NCI-H1105 (cell line): ENCODE measurements around the gene ZNF200.

Experiments
- DNase-seq: peaks from one replicate; lab custom pipeline; 2025; lab: John Stamatoyannopoulos, UW

ZNF200 gene

DNA sequence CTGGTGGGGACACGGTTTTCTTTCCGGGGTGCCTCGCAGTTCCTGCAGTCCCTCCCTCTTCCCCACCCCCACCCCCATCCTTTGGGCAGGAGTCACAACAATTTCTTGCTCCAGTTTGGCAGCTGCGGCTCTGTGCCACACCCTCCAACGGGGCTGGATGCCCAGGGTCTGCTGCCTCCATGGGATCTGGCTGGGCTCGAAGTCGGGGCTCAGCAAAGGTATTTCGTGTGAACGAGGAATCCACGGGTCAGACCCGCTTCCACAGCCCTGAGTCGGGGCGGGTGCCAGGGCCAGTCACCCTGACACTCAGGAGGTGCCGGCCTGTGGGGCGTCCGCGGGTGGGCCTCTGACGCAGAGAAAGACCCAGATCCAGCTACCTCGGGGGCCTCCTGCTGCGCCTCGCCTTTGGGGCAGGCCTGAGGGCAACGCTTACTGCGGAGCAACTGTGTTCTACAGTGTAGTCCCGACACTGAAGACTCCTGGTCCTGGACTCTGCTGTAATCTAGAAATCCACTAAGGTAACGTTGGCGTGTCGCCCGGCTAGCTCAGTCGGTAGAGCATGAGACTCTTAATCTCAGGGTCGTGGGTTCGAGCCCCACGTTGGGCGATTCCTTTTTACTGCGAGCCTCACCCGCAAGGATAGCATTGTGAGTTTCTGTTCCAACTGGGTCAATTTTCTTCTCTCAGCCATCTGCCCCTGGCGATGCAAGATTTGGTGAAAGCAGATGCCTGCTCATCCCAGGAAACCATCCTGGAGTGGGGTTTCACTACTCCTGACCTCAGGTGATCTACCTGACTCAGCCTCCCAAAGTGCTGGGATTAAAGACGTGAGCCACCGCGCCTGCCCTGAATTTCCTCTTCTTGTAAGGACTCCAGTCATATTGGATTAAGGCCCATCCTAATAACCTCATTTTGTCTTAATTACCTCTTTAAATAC, 59.5 kb downstream of the ZNF200 start:
- no peak for DNase-seq

DNA sequence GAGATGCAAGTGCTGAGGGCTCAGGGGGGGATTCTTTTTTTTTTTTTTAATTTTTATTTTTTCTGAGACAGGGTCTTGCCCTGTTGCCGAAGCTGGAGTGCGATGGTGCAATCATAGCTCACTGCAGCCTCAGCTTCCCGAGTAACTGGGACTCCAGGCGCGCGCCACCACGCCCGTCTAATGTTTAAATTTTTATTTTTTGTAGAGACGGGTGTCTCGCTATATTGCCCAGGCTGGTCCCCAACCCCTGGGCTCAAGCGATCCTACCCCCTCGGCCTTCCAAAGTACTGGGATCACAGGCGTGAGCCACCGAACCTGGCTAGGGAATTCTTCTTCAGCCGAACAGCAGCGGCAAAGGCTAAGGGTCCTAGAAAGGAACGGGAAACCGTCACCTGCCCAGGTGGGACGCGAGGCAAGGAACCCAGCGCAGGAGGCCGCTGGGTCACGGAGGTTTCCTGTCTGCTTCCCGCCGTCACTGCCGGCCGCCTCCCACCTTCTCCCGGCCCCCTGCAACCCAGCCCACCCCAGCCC, 60.3 kb downstream of the ZNF200 start:
- DNase-seq = no peak

DNA sequence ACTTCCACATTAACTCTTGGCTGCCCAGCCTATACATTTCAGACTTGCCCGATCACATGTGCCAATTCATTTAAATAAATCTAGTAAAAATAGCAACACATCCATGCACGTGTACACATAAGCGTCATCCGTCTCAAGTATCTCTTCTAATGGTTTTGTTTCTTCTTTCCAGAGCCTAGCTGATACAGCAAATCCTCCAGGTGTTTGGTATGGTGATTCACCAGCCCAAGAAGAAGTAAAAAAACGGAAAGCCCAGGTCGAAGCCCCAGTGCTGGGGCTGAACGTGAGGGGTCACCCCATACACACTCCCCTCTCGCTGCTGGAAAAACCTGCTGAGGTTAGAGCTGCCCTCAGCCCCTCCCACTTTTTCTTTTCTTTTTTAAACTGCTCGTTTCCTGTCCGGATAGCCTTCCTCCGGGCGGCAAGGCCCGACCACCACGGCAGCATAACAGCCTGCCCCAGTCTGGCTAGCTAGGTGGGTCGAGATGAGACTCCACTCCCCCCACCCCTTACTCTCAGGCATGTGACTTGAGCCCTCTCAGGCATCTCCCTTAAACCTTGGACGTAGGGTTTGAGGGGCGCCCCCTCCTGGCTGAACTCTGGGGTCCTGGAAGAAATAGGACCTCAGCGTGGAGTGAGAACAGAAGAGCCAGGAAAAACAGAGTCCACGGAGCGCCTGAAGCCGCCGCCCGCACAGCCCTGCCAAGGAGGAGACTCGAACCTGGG, 60.9 kb downstream of the ZNF200 start:
- no peak for DNase-seq
